HG03520 (cell line): ENCODE data around the gene GRM5.

Experiments used
- ATAC-seq: cut with Tn5 transposase; IDR thresholded peaks from one replicate; pipeline ENCODE4 v1.9.1; 2021; ENCODE audit warnings: mild to moderate bottlenecking, moderate library complexity; ENCODE audit not compliant: unreplicated experiment

The GRM5 gene

DNA sequence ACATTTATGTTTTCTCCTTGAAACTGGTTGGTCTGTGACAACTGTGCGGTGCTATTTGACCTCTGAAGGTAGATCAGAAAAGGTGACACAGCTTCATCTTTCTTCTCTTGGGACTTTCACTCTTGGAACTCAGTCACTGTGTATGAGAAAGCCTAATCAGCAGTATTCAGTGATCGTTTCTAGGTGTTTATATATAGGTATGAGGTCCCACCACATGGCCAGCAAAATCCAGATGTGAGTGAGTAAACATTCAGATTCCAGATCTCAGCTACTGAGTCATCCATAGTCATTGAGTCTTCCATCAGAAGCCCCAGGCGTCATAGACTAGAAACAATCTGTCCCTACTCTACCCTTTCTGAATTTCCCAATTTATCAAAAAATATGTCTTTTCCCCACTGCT lies 610.9 kb downstream of the GRM5 start:
- ATAC-seq: no peak
